Activated B cell treated with CpG ODN at 0.5 μM for 24 hours (primary cell): ENCODE data around the gene LSM7. TPM values are rescaled to one million over a fixed set of nuclear protein-coding genes. Genes with fewer than 3 reads are reported as not detected.
A peak's percentile ranks its signal among the peaks of the same experiment; 100 is the strongest.
"Not testable (repeated sequence)": the region's sequence is repeated elsewhere in the genome, so short reads cannot be mapped to it uniquely, and the experiment has no call there.

Source experiments
- ATAC-seq: fragments of 200-7000 bp; cut with Tn5 transposase; one replicate; pipeline ENCODE4 v1.10.0; 2021; ENCODE audit warnings: low read depth, mild to moderate bottlenecking, moderate library complexity
- CTCF ChIA-PET: fragments of 350-600 bp; sonication (Branson Sonifier 250); formaldehyde crosslinking; loops from one replicate; lab custom pipeline; 2021; ENCODE audit warnings: antibody characterized with exemption; lab: Charles Lee
- POLR2A ChIA-PET: fragments of 350-600 bp; sonication (Branson Sonifier 250); formaldehyde crosslinking; loops from one replicate; lab custom pipeline; 2021; ENCODE audit warnings: antibody characterized with exemption; lab: Charles Lee
- DNase-seq: peaks from one replicate; pipeline ENCODE4 v3.0.0; 2022
- H3K27ac Mint-ChIP-seq: one replicate; pipeline ENCODE4 v1.8.0; 2020; ENCODE audit warnings: mixed read lengths
- H3K27me3 Mint-ChIP-seq: one replicate; pipeline ENCODE4 v1.8.0; 2021; ENCODE audit warnings: mixed read lengths
- H3K36me3 Mint-ChIP-seq: one replicate; pipeline ENCODE4 v1.8.0; 2021; ENCODE audit warnings: low read depth, mixed read lengths
- H3K4me1 Mint-ChIP-seq: one replicate; pipeline ENCODE4 v1.8.0; 2021; ENCODE audit warnings: mixed read lengths
- H3K4me3 Mint-ChIP-seq: one replicate; pipeline ENCODE4 v1.8.0; 2020; ENCODE audit warnings: mild to moderate bottlenecking, mixed read lengths
- H3K9me3 Mint-ChIP-seq: one replicate; pipeline ENCODE4 v1.8.0; 2020; ENCODE audit warnings: mixed read lengths
- intact Hi-C: fragments of 100-400 bp; cut with micrococcal nuclease; formaldehyde crosslinking; loops from one replicate; pipeline ENCODE4 v1.15.1; 2024
- total RNA-seq: library from RNA; stranded (reverse); gene quantifications from 2 replicates; pipeline ENCODE4 v1.2.3, GENCODE V29; 2022
- TF ChIP-seq, protein P1 (sequence below): fragments of 200-600 bp; IDR thresholded peaks from one replicate; pipeline ENCODE4 v1.8.0; 2022; ENCODE audit warnings: antibody characterized with exemption, mild to moderate bottlenecking

Gene LSM7
- total RNA-seq, 1 donor from 2014 or later = 149 TPM

DNA sequence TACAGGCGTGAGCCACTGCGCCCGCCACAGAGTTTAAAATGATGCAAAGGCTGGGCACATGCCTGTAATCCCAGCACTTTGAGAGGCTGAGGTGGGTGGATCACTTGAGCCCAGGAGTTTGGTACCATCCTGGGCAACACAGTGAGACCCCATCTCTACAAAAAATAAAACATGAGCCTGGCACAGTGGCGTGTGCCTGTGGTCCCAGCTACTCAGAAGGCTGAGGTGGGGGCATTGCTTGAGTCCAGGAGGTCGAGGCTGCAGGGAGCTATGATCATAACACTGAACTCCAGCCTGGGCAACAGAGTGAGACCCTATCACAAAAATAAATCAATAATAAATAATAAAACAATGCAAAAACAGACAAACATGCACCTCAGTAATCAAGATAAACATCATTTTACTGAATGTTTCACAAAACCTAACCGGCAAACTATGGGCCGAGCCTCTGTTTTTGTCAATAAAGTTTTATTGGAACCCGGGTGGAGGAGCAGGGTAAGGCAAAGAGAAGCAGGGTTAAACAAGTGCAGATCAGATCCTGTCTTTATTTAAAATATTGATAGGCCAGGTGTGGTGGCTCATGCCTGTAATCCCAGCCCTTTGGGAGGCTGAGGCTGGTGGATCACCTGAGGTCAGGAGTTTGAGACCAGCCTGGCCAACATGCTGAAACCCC, 44.4 kb downstream of the LSM7 start:
- H3K36me3 Mint-ChIP-seq = no peaks in the 10 kb centered on the region
- TF ChIP-seq, protein P1, sequence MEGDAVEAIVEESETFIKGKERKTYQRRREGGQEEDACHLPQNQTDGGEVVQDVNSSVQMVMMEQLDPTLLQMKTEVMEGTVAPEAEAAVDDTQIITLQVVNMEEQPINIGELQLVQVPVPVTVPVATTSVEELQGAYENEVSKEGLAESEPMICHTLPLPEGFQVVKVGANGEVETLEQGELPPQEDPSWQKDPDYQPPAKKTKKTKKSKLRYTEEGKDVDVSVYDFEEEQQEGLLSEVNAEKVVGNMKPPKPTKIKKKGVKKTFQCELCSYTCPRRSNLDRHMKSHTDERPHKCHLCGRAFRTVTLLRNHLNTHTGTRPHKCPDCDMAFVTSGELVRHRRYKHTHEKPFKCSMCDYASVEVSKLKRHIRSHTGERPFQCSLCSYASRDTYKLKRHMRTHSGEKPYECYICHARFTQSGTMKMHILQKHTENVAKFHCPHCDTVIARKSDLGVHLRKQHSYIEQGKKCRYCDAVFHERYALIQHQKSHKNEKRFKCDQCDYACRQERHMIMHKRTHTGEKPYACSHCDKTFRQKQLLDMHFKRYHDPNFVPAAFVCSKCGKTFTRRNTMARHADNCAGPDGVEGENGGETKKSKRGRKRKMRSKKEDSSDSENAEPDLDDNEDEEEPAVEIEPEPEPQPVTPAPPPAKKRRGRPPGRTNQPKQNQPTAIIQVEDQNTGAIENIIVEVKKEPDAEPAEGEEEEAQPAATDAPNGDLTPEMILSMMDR = no peak
- H3K4me3 Mint-ChIP-seq = no peak overlapping the region
- intact Hi-C loops = no loop called here
- H3K27ac Mint-ChIP-seq = no peak overlapping the region
- no peaks in the 10 kb centered on the region for H3K27me3 Mint-ChIP-seq
- POLR2A ChIA-PET = interaction anchor here (0.6 to 1.9 kb wide), 2 partner anchors 23 to 192 kb away, joined by 5 to 14 read pairs; partner anchors contain the start of gene GADD45B
- CTCF ChIA-PET = no interaction called here
- ATAC-seq (no peak), DNase-seq (no peak)
- H3K4me1 Mint-ChIP-seq = peaks cover 41% of the 10 kb centered on the region
- H3K9me3 Mint-ChIP-seq = no peaks in the 10 kb centered on the region

DNA sequence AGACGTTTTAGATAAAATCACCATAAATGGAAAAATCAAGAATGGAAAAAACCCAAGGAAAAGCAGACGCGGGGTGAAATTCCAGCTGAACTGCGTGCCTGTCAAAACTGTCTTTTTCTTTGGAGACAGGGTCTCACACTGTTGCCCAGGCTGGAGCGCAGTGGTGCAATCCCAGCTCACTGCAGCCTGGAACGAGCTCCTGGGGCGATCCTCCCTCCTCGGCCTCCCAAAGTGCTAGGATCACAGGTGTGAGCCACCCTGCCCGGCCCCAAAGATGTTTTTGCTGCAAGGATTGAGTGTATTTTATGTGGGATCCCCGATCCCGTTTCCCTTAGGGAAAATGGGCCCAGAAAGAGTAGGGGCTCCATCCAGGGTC, 45.5 kb downstream of the LSM7 start:
- no peak for DNase-seq
- Mint-ChIP-seq H3K4me3 (no peak overlapping the region), H3K27me3 (no peaks in the 10 kb centered on the region), H3K36me3 (no peaks in the 10 kb centered on the region), H3K27ac (no peak overlapping the region), H3K4me1 (peaks cover 32% of the 10 kb centered on the region), H3K9me3 (no peaks in the 10 kb centered on the region)
- POLR2A ChIA-PET = interaction anchor here (0.5 to 1.6 kb wide), 7 partner anchors 10 to 239 kb away, joined by 3 to 11 read pairs (median 7); no protein-coding TSS in a partner anchor
- intact Hi-C loops = no loop called here
- CTCF ChIA-PET = interaction anchor here (0.6 to 0.7 kb wide), 2 partner anchors 196 to 729 kb away, joined by 3 read pairs; no protein-coding TSS in a partner anchor
- TF ChIP-seq, protein P1 = no peak
- no peak for ATAC-seq

DNA sequence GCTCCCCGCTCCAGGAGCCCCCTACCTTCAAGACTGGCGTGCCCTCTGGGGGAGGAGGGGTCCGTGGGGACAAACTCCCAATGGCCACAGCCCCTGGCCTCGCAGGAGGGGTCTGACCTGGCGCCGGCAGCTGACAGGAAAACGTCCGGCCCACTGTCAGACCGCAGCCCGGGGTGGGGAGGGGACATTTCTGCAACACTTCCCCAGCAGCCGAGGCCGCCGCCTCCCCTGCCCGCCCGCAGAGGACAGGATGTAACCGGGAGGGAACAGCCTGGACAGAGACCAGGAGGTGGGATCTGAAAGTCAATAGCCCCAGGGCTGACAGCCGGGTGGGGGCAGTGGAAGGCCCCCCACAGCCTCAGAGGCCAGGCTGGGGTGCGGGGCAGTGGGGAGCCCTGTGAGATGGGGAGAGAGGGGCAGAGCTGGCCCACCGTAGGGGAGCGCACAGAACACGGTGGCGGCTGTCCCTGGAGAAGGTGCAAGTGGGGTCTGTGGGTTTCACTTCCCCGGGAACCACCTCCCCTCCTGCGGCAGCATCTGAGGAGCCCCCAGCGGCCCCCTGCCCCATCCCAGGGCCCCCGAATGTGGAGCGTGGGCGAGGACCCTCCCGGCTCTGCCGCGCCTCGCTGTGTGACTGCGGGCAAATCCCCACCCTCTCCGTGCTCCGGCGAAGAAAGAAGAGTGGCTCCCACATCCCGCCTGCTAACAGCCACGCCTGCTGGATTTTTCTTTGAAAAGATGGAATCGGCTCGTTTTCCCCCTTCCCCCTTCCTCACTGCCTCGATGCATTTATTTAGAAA, 46.1 kb downstream of the LSM7 start, which contains the start of gene PEAK3:
Gene PEAK3, minus strand, starts transcription at position 114 of the 800 bp plus-strand sequence. CDS start 1,244 bp downstream, outside the sequence.
- H3K4me3 Mint-ChIP-seq = peak within 1 kb of the TSS; percentile 60
- TF ChIP-seq, protein P1 = no peak
- H3K27me3 Mint-ChIP-seq = no peaks in the 10 kb centered on the region
- POLR2A ChIA-PET = interaction anchor here (0.5 to 1.6 kb wide), 10 partner anchors 10 to 239 kb away, joined by 3 to 11 read pairs (median 4); partner anchors contain the start of gene LSM7
- intact Hi-C loops = no loop called here
- DNase-seq (peak; percentile 46), ATAC-seq (peak; percentile 60)
- peak within 1 kb of the TSS; percentile 24 for H3K27ac Mint-ChIP-seq
- peaks cover 33% of the 10 kb centered on the region for H3K4me1 Mint-ChIP-seq
- H3K9me3 Mint-ChIP-seq = no peaks in the 10 kb centered on the region
- CTCF ChIA-PET = interaction anchor here (0.6 to 0.7 kb wide), 2 partner anchors 196 to 730 kb away, joined by 3 read pairs; no protein-coding TSS in a partner anchor
- H3K36me3 Mint-ChIP-seq = peaks cover 2% of the 10 kb centered on the region

DNA sequence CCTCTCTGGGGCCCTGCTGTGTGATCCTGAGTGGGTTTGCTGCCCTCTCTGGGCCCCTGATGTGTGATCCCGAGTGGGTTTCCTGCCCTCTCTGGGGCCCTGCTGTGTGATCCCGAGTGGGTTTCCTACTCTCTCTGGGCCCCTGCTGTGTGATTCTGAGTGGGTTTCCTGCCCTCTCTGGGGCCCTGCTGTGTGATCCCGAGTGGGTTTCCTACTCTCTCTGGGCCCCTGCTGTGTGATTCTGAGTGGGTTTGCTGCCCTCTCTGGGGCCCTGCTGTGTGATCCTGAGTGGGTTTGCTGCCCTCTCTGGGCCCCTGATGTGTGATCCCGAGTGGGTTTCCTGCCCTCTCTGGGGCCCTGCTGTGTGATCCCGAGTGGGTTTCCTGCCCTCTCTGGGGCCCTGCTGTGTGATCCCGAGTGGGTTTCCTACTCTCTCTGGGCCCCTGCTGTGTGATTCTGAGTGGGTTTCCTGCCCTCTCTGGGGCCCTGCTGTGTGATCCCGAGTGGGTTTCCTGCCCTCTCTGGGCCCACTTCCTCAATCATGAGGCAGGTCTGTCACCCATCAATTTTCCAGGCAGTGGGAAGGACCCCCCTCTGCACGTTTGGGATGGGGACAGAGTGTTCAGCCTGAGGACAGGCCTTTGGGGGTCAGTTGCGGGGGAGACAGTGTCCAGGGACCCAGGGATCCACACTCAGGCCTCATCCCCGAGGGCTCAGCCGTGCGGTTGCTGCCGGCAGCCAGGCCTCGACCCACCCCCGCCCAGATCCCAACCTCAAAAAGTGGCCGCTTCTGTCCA, 46.9 kb downstream of the LSM7 start:
- H3K9me3 Mint-ChIP-seq, ATAC-seq, intact Hi-C loops, H3K36me3 Mint-ChIP-seq, H3K27me3 Mint-ChIP-seq, DNase-seq, CTCF ChIA-PET: not testable (repeated sequence)
- Mint-ChIP-seq H3K27ac (peak overlapping the region; percentile 24), H3K4me1 (peaks cover 41% of the 10 kb centered on the region), H3K4me3 (peak overlapping the region; percentile 60)
- POLR2A ChIA-PET = interaction anchor here (0.5 to 1.6 kb wide), 7 partner anchors 10 to 290 kb away, joined by 3 to 7 read pairs (median 3); partner anchors contain the start of gene LSM7

DNA sequence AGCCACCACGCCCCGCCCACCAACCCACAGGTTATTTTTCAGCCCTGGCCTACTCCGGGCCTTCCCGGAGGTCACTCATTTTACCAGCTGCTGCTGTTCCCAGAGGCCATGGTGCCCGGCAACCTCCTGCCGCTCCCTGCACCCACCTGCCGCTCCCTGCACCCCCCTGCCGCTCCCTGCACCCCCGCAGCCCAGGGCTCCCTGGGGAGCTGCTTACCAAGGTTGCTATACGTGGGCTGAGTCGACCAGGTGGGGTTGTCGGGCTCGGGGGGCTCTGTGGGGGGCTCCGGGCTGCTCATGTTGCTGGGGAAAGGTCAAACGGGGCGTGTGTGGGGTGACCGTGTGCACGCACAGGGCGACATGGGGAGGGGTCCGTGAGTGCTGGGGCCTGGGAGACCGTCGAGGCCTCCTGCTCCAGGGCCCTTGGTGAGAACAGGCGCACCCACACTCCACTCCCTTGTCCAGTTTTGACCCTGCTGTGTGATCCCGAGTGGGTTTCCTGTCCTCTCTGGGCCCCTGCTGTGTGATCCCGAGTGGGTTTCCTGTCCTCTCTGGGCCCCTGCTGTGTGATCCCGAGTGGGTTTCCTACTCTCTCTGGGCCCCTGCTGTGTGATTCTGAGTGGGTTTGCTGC, 47.6 kb downstream of the LSM7 start:
- no peak for DNase-seq
- ChIA-PET CTCF (no interaction called here), POLR2A (interaction anchor here (1.0 to 4.1 kb wide), 4 partner anchors 8 to 290 kb away, joined by 3 to 23 read pairs (median 10); no protein-coding TSS in a partner anchor)
- H3K36me3 Mint-ChIP-seq = peaks cover 9% of the 10 kb centered on the region
- ATAC-seq = no peak
- peaks cover 41% of the 10 kb centered on the region for H3K4me1 Mint-ChIP-seq
- intact Hi-C loops = no loop called here
- no peak overlapping the region for H3K4me3 Mint-ChIP-seq
- TF ChIP-seq, protein P1 = no peak
- no peaks in the 10 kb centered on the region for H3K27me3 Mint-ChIP-seq
- H3K9me3 Mint-ChIP-seq = no peaks in the 10 kb centered on the region
- H3K27ac Mint-ChIP-seq = no peak overlapping the region
